GM23248 (cell line): ENCODE measurements around the gene NUDT22. TPM values are rescaled to one million over a fixed set of nuclear protein-coding genes. Genes with fewer than 3 reads are reported as not detected.

Source experiments
- DNase-seq: peaks from one replicate; pipeline ENCODE4 v3.0.0-alpha.2; 2015
- H2AFZ ChIP-seq: fragments of 200-600 bp; sonication (generic); 2 replicates; pipeline ENCODE4 v1.6.1; 2016; ENCODE audit warnings: antibody characterized with exemption
- H3F3A ChIP-seq: fragments of 200-600 bp; sonication (generic); 2 replicates; pipeline ENCODE4 v1.6.1; 2016; ENCODE audit warnings: mild to moderate bottlenecking, antibody characterized with exemption, mixed run types; ENCODE audit not compliant: insufficient read depth
- H3K27ac ChIP-seq: fragments of 200-600 bp; sonication (generic); 2 replicates; pipeline ENCODE4 v1.5.1; 2016; ENCODE audit warnings: mild to moderate bottlenecking
- H3K27me3 ChIP-seq: fragments of 200-600 bp; sonication (generic); replicated peaks from 2 replicates; pipeline ENCODE4 v1.6.1; 2016; ENCODE audit warnings: mild to moderate bottlenecking; ENCODE audit not compliant: insufficient read depth
- H3K36me3 ChIP-seq: fragments of 200-600 bp; sonication (generic); 2 replicates; pipeline ENCODE4 v1.6.1; 2016; ENCODE audit warnings: low read depth, mild to moderate bottlenecking
- H3K4me1 ChIP-seq: fragments of 200-600 bp; sonication (generic); 2 replicates; pipeline ENCODE4 v1.6.1; 2016; ENCODE audit warnings: mild to moderate bottlenecking; ENCODE audit not compliant: insufficient read depth
- H3K4me2 ChIP-seq: fragments of 200-600 bp; sonication (generic); one replicate; pipeline ENCODE4 v1.6.1; 2016; ENCODE audit warnings: mild to moderate bottlenecking; ENCODE audit not compliant: unreplicated experiment
- H3K4me3 ChIP-seq: fragments of 200-600 bp; sonication (generic); 2 replicates; pipeline ENCODE4 v1.5.1; 2016; ENCODE audit warnings: mild to moderate bottlenecking
- H3K79me2 ChIP-seq: fragments of 200-600 bp; sonication (generic); 2 replicates; pipeline ENCODE4 v1.6.1; 2016; ENCODE audit warnings: mild to moderate bottlenecking; ENCODE audit not compliant: insufficient read depth
- H3K9ac ChIP-seq: fragments of 200-600 bp; sonication (generic); 2 replicates; pipeline ENCODE4 v1.6.1; 2016; ENCODE audit warnings: mild to moderate bottlenecking
- H3K9me2 ChIP-seq: fragments of 200-600 bp; sonication (generic); 2 replicates; pipeline ENCODE4 v1.6.1; 2016; ENCODE audit warnings: mixed run types, mild to moderate bottlenecking, moderate library complexity; ENCODE audit not compliant: insufficient read depth
- H3K9me3 ChIP-seq: fragments of 200-600 bp; sonication (generic); one replicate; pipeline ENCODE4 v1.6.1; 2017; ENCODE audit warnings: low read depth
- H4K20me1 ChIP-seq: fragments of 200-600 bp; sonication (generic); 2 replicates; pipeline ENCODE4 v1.6.0; 2016; ENCODE audit not compliant: insufficient read depth
- EZH2 ChIP-seq: fragments of 200-600 bp; sonication (generic); IDR thresholded peaks from 2 replicates; pipeline ENCODE4 v1.6.1; 2018; ENCODE audit warnings: antibody characterized with exemption, mild to moderate bottlenecking; ENCODE audit not compliant: insufficient read depth, poor library complexity, severe bottlenecking
- EZH2phosphoT487 ChIP-seq: fragments of 200-600 bp; sonication (generic); IDR thresholded peaks from 2 replicates; pipeline ENCODE4 v1.6.1; 2018; ENCODE audit warnings: antibody characterized with exemption, moderate library complexity, mild to moderate bottlenecking, low read depth; ENCODE audit not compliant: insufficient read depth
- WGBS, 2 experiments: methylation state at CpG; one replicate each; pipeline ENCODE4 v1.1.6; 2015 to 2017; ENCODE audit warnings: low lambda C conversion rate in 2 of 2, low coverage in 1 of 2; ENCODE audit errors: missing lambda C conversion rate in 2 of 2; 5-methylcytosine and 5-hydroxymethylcytosine counted together
- in situ Hi-C: fragments of 300-500 bp; cut with MboI; formaldehyde crosslinking; loops from 2 replicates; pipeline ENCODE4 v1.15.0; 2020
- polyA plus RNA-seq: library from polyadenylated mRNA; unstranded; fragments of >200 nt; fragmentation: Nextera tagmentation; extraction: Ambion mirVana; gene quantifications from 2 replicates; pipeline ENCODE4 v1.2.1, GENCODE V29; 2016
- total RNA-seq: library from RNA; depleted of rRNA; stranded (reverse); fragments of >200 nt; shearing (Covaris generic); gene quantifications from 2 replicates; pipeline ENCODE4 v1.2.3, GENCODE V29; 2014; rRNA removed

The NUDT22 gene
- 75.9 and 97.9 TPM in 2 replicates for total RNA-seq
- polyA plus RNA-seq = 74.5 and 78.9 TPM in 2 replicates

GRCh38 chr11:64225608-64226506, at the start of gene NUDT22, which contains the start of gene TRPT1:
Gene NUDT22 (plus strand): TSS chr11:64226274. CDS start chr11:64226653, 379 bp downstream.
Gene TRPT1 (minus strand): TSS chr11:64226186. CDS start chr11:64225860, 326 bp downstream.
- Histone ChIP-seq H3K9me3 (no peaks in the 10 kb centered on the region), H3K36me3 (no peaks in the 10 kb centered on the region), H3K4me1 (peaks cover 6% of the 10 kb centered on the region; the same call in 1 of the 2 replicates), H3K4me3 (peak within 1 kb of the TSS; percentile 97), H3K27ac (peak within 1 kb of the TSS; percentile 46), H3K79me2 (peaks cover 38% of the 10 kb centered on the region), H3K9me2 (no peaks in the 10 kb centered on the region), H3K9ac (peak within 1 kb of the TSS; percentile 86), H2AFZ (peak within 1 kb of the TSS; percentile 89), H3K27me3 (no peaks in the 10 kb centered on the region), H3K4me2 (peak within 1 kb of the TSS; percentile 82), H4K20me1 (no peaks in the 10 kb centered on the region), H3F3A (peaks cover 6% of the 10 kb centered on the region; the same call in 1 of the 2 replicates)
- WGBS, 2 experiments = 0 to 1% methylated on average over 38 to 42 of the region's 54 CpGs
- in situ Hi-C loops = no loop called here
- no peak for TF ChIP-seq EZH2
- TF ChIP-seq EZH2phosphoT487 = no peak
- peak; percentile 93 for DNase-seq

DNA sequence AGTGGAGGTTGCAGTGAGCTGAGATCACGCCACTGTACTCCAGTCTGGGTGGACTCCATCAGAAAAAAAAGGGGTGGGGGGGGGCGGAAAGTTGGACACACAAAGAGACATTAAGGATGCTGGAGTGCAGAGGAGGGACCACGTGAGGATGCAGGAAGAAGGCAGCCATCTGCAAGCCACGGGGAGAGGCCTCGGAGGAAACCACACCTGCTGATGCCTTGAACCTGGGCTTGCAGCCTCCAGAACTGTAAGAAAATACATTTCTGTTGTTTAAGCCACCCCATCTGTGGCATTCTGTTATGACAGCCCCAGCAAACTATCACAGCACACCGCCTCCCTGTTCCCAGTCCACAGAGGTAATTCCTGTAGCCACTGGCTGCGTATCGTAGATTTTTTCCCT, 49.3 kb upstream of the NUDT22 start:
- Histone ChIP-seq H3K4me1 (peaks cover 11% of the 10 kb centered on the region), H3K79me2 (no peaks in the 10 kb centered on the region), H3K9ac (no peak overlapping the region), H3F3A (peaks cover 4% of the 10 kb centered on the region), H3K27ac (no peak overlapping the region), H3K4me3 (no peak overlapping the region), H3K27me3 (no peaks in the 10 kb centered on the region), H3K9me2 (no peaks in the 10 kb centered on the region), H3K9me3 (no peaks in the 10 kb centered on the region), H2AFZ (no peak overlapping the region), H3K36me3 (no peaks in the 10 kb centered on the region), H4K20me1 (no peaks in the 10 kb centered on the region), H3K4me2 (no peak overlapping the region)
- 89 to 92% methylated on average over 8 of the region's 8 CpGs for WGBS, 2 experiments
- no peak for DNase-seq
- in situ Hi-C loops = no loop called here
- no peak for TF ChIP-seq EZH2

DNA sequence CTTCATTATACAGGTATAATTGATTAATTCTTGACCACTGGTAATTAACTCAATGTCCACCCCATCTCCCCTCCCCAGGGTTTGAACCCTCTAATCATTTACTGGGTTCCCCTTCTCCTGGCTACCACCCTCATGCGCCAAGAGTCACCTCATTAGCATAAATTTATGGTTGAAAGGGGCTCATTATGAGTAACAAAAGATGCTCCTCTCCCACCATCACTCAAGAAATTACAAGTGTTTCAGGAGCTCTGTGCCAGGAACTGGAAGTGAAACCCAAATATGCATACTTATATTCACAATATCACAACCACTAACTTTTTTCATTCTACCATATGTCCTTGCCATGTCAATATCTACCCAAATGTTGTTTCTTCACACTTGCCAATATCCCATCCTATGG, 47.9 kb upstream of the NUDT22 start:
- Histone ChIP-seq H3K4me2 (no peak overlapping the region), H3K36me3 (no peaks in the 10 kb centered on the region), H3K4me3 (no peak overlapping the region), H3K27ac (no peak overlapping the region), H3K9ac (no peak overlapping the region), H3K9me3 (no peaks in the 10 kb centered on the region), H3K9me2 (no peaks in the 10 kb centered on the region), H3K27me3 (no peaks in the 10 kb centered on the region), H3K4me1 (peaks cover 14% of the 10 kb centered on the region), H2AFZ (no peak overlapping the region), H4K20me1 (no peaks in the 10 kb centered on the region), H3K79me2 (peaks cover 9% of the 10 kb centered on the region), H3F3A (peaks cover 8% of the 10 kb centered on the region)
- DNase-seq = no peak
- 86 to 100% methylated on average over 1 of the region's 1 CpG for WGBS, 2 experiments
- in situ Hi-C loops = no loop called here
- TF ChIP-seq EZH2 = no peak
- TF ChIP-seq EZH2phosphoT487 = no peak

DNA sequence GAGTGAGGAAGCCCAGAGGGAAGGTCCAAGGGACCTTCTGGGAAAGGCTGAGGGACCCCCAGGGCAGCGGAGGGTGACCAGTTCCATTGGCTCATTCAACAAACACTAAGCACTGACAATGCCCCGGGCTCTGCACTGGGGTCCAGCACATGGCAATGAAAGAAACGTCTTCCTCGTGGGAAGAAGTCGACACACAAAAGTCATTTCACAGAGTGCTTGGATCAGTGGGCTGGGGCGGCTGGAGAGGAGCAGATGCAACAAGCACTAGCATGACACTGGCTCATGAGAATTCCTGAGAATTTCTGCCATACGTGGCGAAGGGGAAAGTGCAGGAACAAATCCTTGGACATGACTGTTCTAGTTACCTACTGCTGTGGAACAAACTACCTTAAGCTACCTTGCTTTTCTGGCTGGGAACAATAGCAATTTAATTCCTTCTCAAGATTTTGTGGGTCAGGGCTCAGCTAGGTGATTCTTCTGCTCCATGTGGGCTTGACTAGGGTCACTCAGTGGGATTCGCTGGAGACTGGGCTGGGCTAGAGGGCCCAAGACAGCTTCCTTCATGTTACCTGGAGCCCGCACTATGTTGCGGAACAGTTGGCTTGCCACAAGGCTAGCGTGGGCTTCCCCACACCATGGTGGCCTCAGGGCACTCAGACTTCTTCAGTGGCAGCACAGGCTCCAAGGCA, 47.0 kb upstream of the NUDT22 start:
- in situ Hi-C loops = no loop called here
- Histone ChIP-seq H3K9me2 (no peaks in the 10 kb centered on the region), H3K79me2 (peaks cover 18% of the 10 kb centered on the region), H3K4me3 (no peak overlapping the region), H3K27me3 (no peaks in the 10 kb centered on the region), H3F3A (peaks cover 8% of the 10 kb centered on the region), H3K36me3 (no peaks in the 10 kb centered on the region), H3K4me2 (no peak overlapping the region), H3K27ac (no peak overlapping the region), H3K9ac (no peak overlapping the region), H4K20me1 (no peaks in the 10 kb centered on the region), H2AFZ (no peak overlapping the region), H3K4me1 (peaks cover 14% of the 10 kb centered on the region), H3K9me3 (no peaks in the 10 kb centered on the region)
- WGBS, 2 experiments = 97% methylated on average over 12 of the region's 12 CpGs
- no peak for DNase-seq
- no peak for TF ChIP-seq EZH2phosphoT487
